ENCODE results near the gene EFNA5. TPM values are rescaled to one million over a fixed set of nuclear protein-coding genes. Genes with fewer than 3 reads are reported as not detected.

EFNA5 gene
- total RNA-seq, 1 experiment from 2014 or later, result 216 TPM

- CTCF ChIA-PET, result interaction anchor here (1.5 kb wide), 1 partner anchor 10 kb away, joined by 3 read pairs; no protein-coding TSS in a partner anchor
- BruUV-seq (replicated peaks), result no TSS peak
- Mint-ChIP-seq H3K4me1 (ENCODE audit: low read depth, unreplicated experiment) (no peaks in the 10 kb centered on the region), H3K27ac (ENCODE audit: unreplicated experiment) (no peak overlapping the region), H3K4me3 (ENCODE audit: low read depth, unreplicated experiment) (no peak overlapping the region), H3K27me3 (ENCODE audit: unreplicated experiment) (no peaks in the 10 kb centered on the region), H3K9me3 (ENCODE audit: low read depth, unreplicated experiment) (peaks cover 4% of the 10 kb centered on the region), H3K36me3 (ENCODE audit: insufficient read depth, unreplicated experiment) (no peaks in the 10 kb centered on the region)
- intact Hi-C loops (cut with micrococcal nuclease; ENCODE audit: unreplicated experiment), result no loop called here
- DNase-seq, result no peak
- no peak for TF ChIP-seq CTCF (IDR thresholded peaks at IDR 0.05; ENCODE audit: unreplicated experiment)
Measured at GRCh38 chr5:107687937-107688336, 17.2 kb upstream of the EFNA5 start.

- TF ChIP-seq CTCF (IDR thresholded peaks at IDR 0.05; ENCODE audit: unreplicated experiment), result no peak
- H3K4me1 Mint-ChIP-seq (ENCODE audit: low read depth, unreplicated experiment), result no peaks in the 10 kb centered on the region
- intact Hi-C loops (cut with micrococcal nuclease; ENCODE audit: unreplicated experiment), result no loop called here
- no peak for DNase-seq
- BruUV-seq (replicated peaks), result no TSS peak
- no peaks in the 10 kb centered on the region for H3K27me3 Mint-ChIP-seq (ENCODE audit: unreplicated experiment)
- H3K36me3 Mint-ChIP-seq (ENCODE audit: insufficient read depth, unreplicated experiment), result no peaks in the 10 kb centered on the region
- peaks cover 4% of the 10 kb centered on the region for H3K9me3 Mint-ChIP-seq (ENCODE audit: low read depth, unreplicated experiment)
- no peak overlapping the region for H3K27ac Mint-ChIP-seq (ENCODE audit: unreplicated experiment)
- H3K4me3 Mint-ChIP-seq (ENCODE audit: low read depth, unreplicated experiment), result no peak overlapping the region
- CTCF ChIA-PET, result no interaction called here
Measured at GRCh38 chr5:107687404-107687803, 16.7 kb upstream of the EFNA5 start.

- CTCF ChIA-PET, result no interaction called here
- TF ChIP-seq CTCF (IDR thresholded peaks at IDR 0.05; ENCODE audit: unreplicated experiment), result no peak
- H3K27me3 Mint-ChIP-seq (ENCODE audit: unreplicated experiment), result no peaks in the 10 kb centered on the region
- no peak overlapping the region for H3K27ac Mint-ChIP-seq (ENCODE audit: unreplicated experiment)
- H3K36me3 Mint-ChIP-seq (ENCODE audit: insufficient read depth, unreplicated experiment), result no peaks in the 10 kb centered on the region
- H3K4me1 Mint-ChIP-seq (ENCODE audit: low read depth, unreplicated experiment), result no peaks in the 10 kb centered on the region
- no peaks in the 10 kb centered on the region for H3K9me3 Mint-ChIP-seq (ENCODE audit: low read depth, unreplicated experiment)
- intact Hi-C loops (cut with micrococcal nuclease; ENCODE audit: unreplicated experiment), result no loop called here
- no TSS peak for BruUV-seq (replicated peaks)
- DNase-seq, result no peak
- H3K4me3 Mint-ChIP-seq (ENCODE audit: low read depth, unreplicated experiment), result no peak overlapping the region
Measured at GRCh38 chr5:107682533-107682932, 11.8 kb upstream of the EFNA5 start.

GRCh38 chr5:107680799-107681198 is 10.1 kb upstream of the EFNA5 start:
- no peak for TF ChIP-seq CTCF (IDR thresholded peaks at IDR 0.05; ENCODE audit: unreplicated experiment)
- H3K4me1 Mint-ChIP-seq (ENCODE audit: low read depth, unreplicated experiment), result no peaks in the 10 kb centered on the region
- no peaks in the 10 kb centered on the region for H3K27me3 Mint-ChIP-seq (ENCODE audit: unreplicated experiment)
- no peak overlapping the region for H3K27ac Mint-ChIP-seq (ENCODE audit: unreplicated experiment)
- intact Hi-C loops (cut with micrococcal nuclease; ENCODE audit: unreplicated experiment), result no loop called here
- DNase-seq, result no peak
- no peaks in the 10 kb centered on the region for H3K36me3 Mint-ChIP-seq (ENCODE audit: insufficient read depth, unreplicated experiment)
- no TSS peak for BruUV-seq (replicated peaks)
- H3K4me3 Mint-ChIP-seq (ENCODE audit: low read depth, unreplicated experiment), result no peak overlapping the region
- CTCF ChIA-PET, result no interaction called here
- H3K9me3 Mint-ChIP-seq (ENCODE audit: low read depth, unreplicated experiment), result no peaks in the 10 kb centered on the region

All from Calu3 (cell line).